Measurements from ENCODE around the gene PLEKHG7.
"Not testable (repeated sequence)": the region's sequence is repeated elsewhere in the genome, so short reads cannot be mapped to it uniquely, and the experiment has no call there.

PLEKHG7 gene

GRCh38 chr12:92702754-92703679, at the start of gene PLEKHG7:
Gene PLEKHG7 (plus strand): TSS chr12:92702989. CDS start chr12:92706632, 3,643 bp downstream.
- no peak for DNase-seq

- DNase-seq = not testable (repeated sequence)
Observed at GRCh38 chr12:92654256-92654655, 48.5 kb upstream of the PLEKHG7 start.

GRCh38 chr12:92654929-92655328, 47.9 kb upstream of the PLEKHG7 start:
- DNase-seq = no peak

- no peak for DNase-seq
Observed at GRCh38 chr12:92656911-92657310, 45.9 kb upstream of the PLEKHG7 start.

GRCh38 chr12:92657770-92658169, 45.0 kb upstream of the PLEKHG7 start:
- no peak for DNase-seq

GRCh38 chr12:92658611-92659010, 44.2 kb upstream of the PLEKHG7 start:
- DNase-seq = no peak

- DNase-seq = no peak
Observed at GRCh38 chr12:92661269-92661668, 41.5 kb upstream of the PLEKHG7 start.

- no peak for DNase-seq
Observed at GRCh38 chr12:92665496-92665895, 37.3 kb upstream of the PLEKHG7 start.

- DNase-seq = no peak
Observed at GRCh38 chr12:92668739-92669138, 34.0 kb upstream of the PLEKHG7 start.

- DNase-seq = not testable (repeated sequence)
Observed at GRCh38 chr12:92671524-92671923, 31.3 kb upstream of the PLEKHG7 start.

GRCh38 chr12:92673756-92674155, 29.0 kb upstream of the PLEKHG7 start:
- DNase-seq = no peak

- no peak for DNase-seq
Observed at GRCh38 chr12:92674500-92674899, 28.3 kb upstream of the PLEKHG7 start.

- DNase-seq = no peak
Observed at GRCh38 chr12:92675092-92675865, 27.5 kb upstream of the PLEKHG7 start.

GRCh38 chr12:92676710-92677109, 26.1 kb upstream of the PLEKHG7 start:
- DNase-seq = no peak

- DNase-seq = no peak
Observed at GRCh38 chr12:92690601-92691000, 12.2 kb upstream of the PLEKHG7 start.

- no peak for DNase-seq
Observed at GRCh38 chr12:92695056-92695455, 7.7 kb upstream of the PLEKHG7 start.

GRCh38 chr12:92695577-92695976, 7.2 kb upstream of the PLEKHG7 start:
- DNase-seq = peak; percentile 13

GRCh38 chr12:92696216-92696615, 6.6 kb upstream of the PLEKHG7 start:
- DNase-seq = no peak

GRCh38 chr12:92698474-92698873, 4.3 kb upstream of the PLEKHG7 start:
- DNase-seq = no peak

GRCh38 chr12:92701441-92701840, 1.3 kb upstream of the PLEKHG7 start:
- DNase-seq = no peak

- no peak for DNase-seq
Observed at GRCh38 chr12:92703786-92704185, 997 bp downstream of the PLEKHG7 start.

GRCh38 chr12:92706594-92706993, 3.8 kb downstream of the PLEKHG7 start:
- no peak for DNase-seq

GRCh38 chr12:92707926-92708325, 5.1 kb downstream of the PLEKHG7 start:
- no peak for DNase-seq

GRCh38 chr12:92715625-92716024, 12.8 kb downstream of the PLEKHG7 start:
- DNase-seq = no peak
